ENCODE data around the gene NRDE2. TPM values are rescaled to one million over a fixed set of nuclear protein-coding genes. Genes with fewer than 3 reads are reported as not detected.

Gene NRDE2
- polyA plus RNA-seq, 4 donors: 11.2 to 20.0 (median 16.3) TPM

- no peaks in the 10 kb centered on the region for H3K27me3 ChIP-seq (ENCODE audit: control insufficient read depth in 3 of 3, insufficient read depth in 3 of 3, low read length in 3 of 3)
- WGBS, 3 donors: 87 to 93% (median 89%) methylated on average over 2 of the region's 2 CpGs
- peak overlapping the region in 1 of 3 donors; percentile 49 for H3K27ac ChIP-seq (ENCODE audit: low read depth in 1 of 3, low read length in 2 of 3)
- no peak overlapping the region for H3K4me3 ChIP-seq (ENCODE audit: low read depth in 1 of 3, low read length in 3 of 3)
- peaks cover 0 to 40% (median 7%) of the 10 kb centered on the region in 3 donors for H3K4me1 ChIP-seq (ENCODE audit: control insufficient read depth in 3 of 3, insufficient read depth in 2 of 3, low read depth in 1 of 3, low read length in 2 of 3)
- H3K36me3 ChIP-seq (ENCODE audit: control insufficient read depth in 3 of 3, insufficient read depth in 2 of 3, low read depth in 1 of 3, low read length in 3 of 3): peaks cover 4 to 40% (median 6%) of the 10 kb centered on the region in 3 donors
- FAIRE-seq (no peak), DNase-seq (no peak)
- H3K9me3 ChIP-seq (ENCODE audit: control insufficient read depth in 2 of 2, insufficient read depth in 1 of 2, low read depth in 1 of 2, low read length in 1 of 2): no peaks in the 10 kb centered on the region
Measured at GRCh38 chr14:90300611-90301047, 31.1 kb downstream of the NRDE2 start.

DNA sequence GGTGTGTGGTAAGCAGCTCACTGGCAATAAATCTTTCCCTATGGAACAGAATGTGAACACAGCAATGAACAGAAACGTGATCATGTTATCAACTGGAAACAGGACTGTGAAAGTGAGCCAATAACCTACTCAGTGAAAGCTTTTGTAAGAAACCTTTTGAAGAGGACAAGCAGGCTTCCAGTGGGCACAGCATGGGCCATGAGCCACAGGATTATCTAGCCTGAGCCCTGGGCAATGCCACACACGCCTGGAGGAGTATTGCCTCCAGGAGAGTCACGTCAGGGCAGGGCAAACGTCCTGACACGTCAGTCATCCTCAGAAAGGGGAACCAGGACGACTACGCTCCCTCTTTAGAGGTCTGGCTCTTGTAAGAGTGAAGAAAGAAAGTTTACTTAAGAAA is 32.3 kb downstream of the NRDE2 start:
- DNase-seq: no peak
- peaks cover 0 to 28% (median 7%) of the 10 kb centered on the region in 3 donors for H3K4me1 ChIP-seq (ENCODE audit: control insufficient read depth in 3 of 3, insufficient read depth in 2 of 3, low read depth in 1 of 3, low read length in 2 of 3)
- H3K4me3 ChIP-seq (ENCODE audit: low read depth in 1 of 3, low read length in 3 of 3): no peak overlapping the region
- H3K36me3 ChIP-seq (ENCODE audit: control insufficient read depth in 3 of 3, insufficient read depth in 2 of 3, low read depth in 1 of 3, low read length in 3 of 3): peaks cover 4 to 40% (median 9%) of the 10 kb centered on the region in 3 donors
- no peak overlapping the region for H3K27ac ChIP-seq (ENCODE audit: low read depth in 1 of 3, low read length in 2 of 3)
- no peaks in the 10 kb centered on the region for H3K9me3 ChIP-seq (ENCODE audit: control insufficient read depth in 2 of 2, insufficient read depth in 1 of 2, low read depth in 1 of 2, low read length in 1 of 2)
- no peak for FAIRE-seq
- H3K27me3 ChIP-seq (ENCODE audit: control insufficient read depth in 3 of 3, insufficient read depth in 3 of 3, low read length in 3 of 3): no peaks in the 10 kb centered on the region
- 70 to 82% (median 80%) methylated on average over 7 of the region's 7 CpGs for WGBS, 3 donors

DNA sequence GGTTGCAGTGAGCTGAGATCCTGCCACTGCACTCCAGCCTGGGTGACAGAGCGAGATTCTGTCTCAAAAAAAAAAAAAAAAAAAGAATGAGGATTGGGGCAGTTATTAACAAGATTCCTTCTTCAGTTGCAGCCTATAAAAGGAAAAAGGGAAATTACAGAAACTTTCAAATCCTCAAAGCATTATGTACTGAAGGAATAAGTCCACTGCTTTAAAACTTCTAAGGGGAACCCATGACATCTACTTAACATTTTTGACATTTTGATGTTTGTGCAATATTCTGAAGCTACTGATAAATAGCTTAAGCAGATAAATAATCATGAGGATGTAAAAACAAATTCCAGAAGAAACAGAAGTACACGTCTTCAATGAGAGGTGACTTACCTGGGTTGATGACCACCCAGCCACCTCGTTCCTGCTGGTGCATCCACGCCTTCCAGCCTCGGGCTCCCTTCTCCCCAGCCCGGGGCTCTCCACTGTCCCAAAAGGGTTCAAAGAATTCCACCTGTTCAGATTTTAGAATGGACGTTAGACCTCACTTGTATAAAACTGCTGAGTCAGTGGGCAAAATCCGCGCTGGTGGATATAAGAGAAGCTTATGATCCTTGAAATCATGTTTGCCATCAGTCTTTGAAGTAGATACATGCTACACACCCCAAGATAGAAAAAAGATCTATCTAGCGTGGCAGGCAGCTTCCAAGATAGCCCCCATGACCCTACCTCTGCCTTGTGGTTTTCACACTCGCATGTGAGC is 33.7 kb downstream of the NRDE2 start:
- no peak for FAIRE-seq
- Histone ChIP-seq H3K4me1 (ENCODE audit: control insufficient read depth in 3 of 3, insufficient read depth in 2 of 3, low read depth in 1 of 3, low read length in 2 of 3) (peaks cover 0 to 17% (median 7%) of the 10 kb centered on the region in 3 donors), H3K27ac (ENCODE audit: low read depth in 1 of 3, low read length in 2 of 3) (no peak overlapping the region), H3K9me3 (ENCODE audit: control insufficient read depth in 2 of 2, insufficient read depth in 1 of 2, low read depth in 1 of 2, low read length in 1 of 2) (no peaks in the 10 kb centered on the region), H3K4me3 (ENCODE audit: low read depth in 1 of 3, low read length in 3 of 3) (no peak overlapping the region), H3K36me3 (ENCODE audit: control insufficient read depth in 3 of 3, insufficient read depth in 2 of 3, low read depth in 1 of 3, low read length in 3 of 3) (peaks cover 4 to 42% (median 8%) of the 10 kb centered on the region in 3 donors), H3K27me3 (ENCODE audit: control insufficient read depth in 3 of 3, insufficient read depth in 3 of 3, low read length in 3 of 3) (no peaks in the 10 kb centered on the region)
- no peak for DNase-seq
- 73 to 83% (median 81%) methylated on average over 11 of the region's 11 CpGs for WGBS, 3 donors

DNA sequence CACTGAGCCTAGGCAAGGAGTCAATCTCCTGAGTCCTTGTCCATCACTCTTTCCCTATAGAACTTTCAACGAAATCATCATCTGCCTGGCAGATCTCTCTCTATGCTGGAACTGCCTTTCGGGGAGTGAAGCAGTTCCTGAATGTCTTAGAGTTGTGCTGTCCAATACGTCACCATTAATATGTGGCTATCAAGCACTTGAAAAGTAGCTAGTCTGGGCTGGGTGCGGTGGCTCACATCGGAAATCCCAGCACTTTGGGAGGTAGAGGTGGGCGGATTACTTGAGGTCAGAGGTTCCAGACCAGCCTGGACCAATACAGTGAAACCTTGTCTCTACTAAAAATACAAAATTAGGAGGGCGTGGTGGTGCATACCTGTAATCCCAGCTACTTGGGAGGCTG is 35.1 kb downstream of the NRDE2 start:
- FAIRE-seq: no peak
- Histone ChIP-seq H3K27me3 (ENCODE audit: control insufficient read depth in 3 of 3, insufficient read depth in 3 of 3, low read length in 3 of 3) (no peaks in the 10 kb centered on the region), H3K36me3 (ENCODE audit: control insufficient read depth in 3 of 3, insufficient read depth in 2 of 3, low read depth in 1 of 3, low read length in 3 of 3) (peaks cover 5 to 50% (median 13%) of the 10 kb centered on the region in 3 donors), H3K27ac (ENCODE audit: low read depth in 1 of 3, low read length in 2 of 3) (no peak overlapping the region), H3K9me3 (ENCODE audit: control insufficient read depth in 2 of 2, insufficient read depth in 1 of 2, low read depth in 1 of 2, low read length in 1 of 2) (no peaks in the 10 kb centered on the region), H3K4me3 (ENCODE audit: low read depth in 1 of 3, low read length in 3 of 3) (no peak overlapping the region), H3K4me1 (ENCODE audit: control insufficient read depth in 3 of 3, insufficient read depth in 2 of 3, low read depth in 1 of 3, low read length in 2 of 3) (peaks cover 0 to 4% (median 0%) of the 10 kb centered on the region in 3 donors)
- WGBS, 3 donors: 94 to 95% (median 95%) methylated on average over 7 of the region's 7 CpGs
- DNase-seq: no peak

DNA sequence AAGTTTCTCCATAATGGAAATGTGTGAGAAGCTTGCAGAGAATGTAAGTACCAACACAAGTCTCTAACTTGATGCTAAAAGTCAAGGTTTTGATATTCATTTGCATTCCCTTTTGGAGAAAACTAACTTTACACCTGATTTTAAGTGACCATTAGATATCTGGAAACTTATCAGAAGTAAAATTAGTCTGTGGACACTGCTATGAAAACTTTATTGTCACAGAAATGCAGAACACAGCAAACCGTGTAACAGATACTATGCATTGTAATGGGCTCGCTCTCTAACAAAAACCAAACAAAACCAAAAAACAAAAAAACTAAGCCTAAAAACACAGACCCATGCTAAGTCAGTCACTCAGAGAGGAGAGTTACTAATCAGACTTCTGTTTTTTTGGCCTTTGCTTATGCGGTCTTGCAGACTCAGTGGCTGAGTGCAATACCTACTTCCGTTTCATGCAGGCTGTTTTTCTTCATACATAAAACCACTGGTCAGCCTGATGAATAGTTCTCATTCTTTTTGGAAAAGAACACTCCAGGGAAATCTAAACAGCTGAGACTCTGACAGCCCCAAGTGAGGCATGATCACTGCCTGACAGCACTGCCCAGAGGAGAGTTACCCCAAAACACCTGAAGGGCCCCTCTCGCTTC is 35.7 kb downstream of the NRDE2 start:
- Histone ChIP-seq H3K4me3 (ENCODE audit: low read depth in 1 of 3, low read length in 3 of 3) (no peak overlapping the region), H3K27ac (ENCODE audit: low read depth in 1 of 3, low read length in 2 of 3) (no peak overlapping the region), H3K36me3 (ENCODE audit: control insufficient read depth in 3 of 3, insufficient read depth in 2 of 3, low read depth in 1 of 3, low read length in 3 of 3) (peaks cover 7 to 52% (median 13%) of the 10 kb centered on the region in 3 donors), H3K4me1 (ENCODE audit: control insufficient read depth in 3 of 3, insufficient read depth in 2 of 3, low read depth in 1 of 3, low read length in 2 of 3) (peaks cover 0 to 1% (median 0%) of the 10 kb centered on the region in 3 donors), H3K27me3 (ENCODE audit: control insufficient read depth in 3 of 3, insufficient read depth in 3 of 3, low read length in 3 of 3) (no peaks in the 10 kb centered on the region), H3K9me3 (ENCODE audit: control insufficient read depth in 2 of 2, insufficient read depth in 1 of 2, low read depth in 1 of 2, low read length in 1 of 2) (no peaks in the 10 kb centered on the region)
- FAIRE-seq (no peak), DNase-seq (no peak)
- WGBS, 3 donors: 85 to 94% (median 91%) methylated on average over 5 of the region's 5 CpGs

- H3K36me3 ChIP-seq (ENCODE audit: control insufficient read depth in 3 of 3, insufficient read depth in 2 of 3, low read depth in 1 of 3, low read length in 3 of 3): peaks cover 12 to 55% (median 20%) of the 10 kb centered on the region in 3 donors
Measured at GRCh38 chr14:90294872-90295271, 36.9 kb downstream of the NRDE2 start.

DNA sequence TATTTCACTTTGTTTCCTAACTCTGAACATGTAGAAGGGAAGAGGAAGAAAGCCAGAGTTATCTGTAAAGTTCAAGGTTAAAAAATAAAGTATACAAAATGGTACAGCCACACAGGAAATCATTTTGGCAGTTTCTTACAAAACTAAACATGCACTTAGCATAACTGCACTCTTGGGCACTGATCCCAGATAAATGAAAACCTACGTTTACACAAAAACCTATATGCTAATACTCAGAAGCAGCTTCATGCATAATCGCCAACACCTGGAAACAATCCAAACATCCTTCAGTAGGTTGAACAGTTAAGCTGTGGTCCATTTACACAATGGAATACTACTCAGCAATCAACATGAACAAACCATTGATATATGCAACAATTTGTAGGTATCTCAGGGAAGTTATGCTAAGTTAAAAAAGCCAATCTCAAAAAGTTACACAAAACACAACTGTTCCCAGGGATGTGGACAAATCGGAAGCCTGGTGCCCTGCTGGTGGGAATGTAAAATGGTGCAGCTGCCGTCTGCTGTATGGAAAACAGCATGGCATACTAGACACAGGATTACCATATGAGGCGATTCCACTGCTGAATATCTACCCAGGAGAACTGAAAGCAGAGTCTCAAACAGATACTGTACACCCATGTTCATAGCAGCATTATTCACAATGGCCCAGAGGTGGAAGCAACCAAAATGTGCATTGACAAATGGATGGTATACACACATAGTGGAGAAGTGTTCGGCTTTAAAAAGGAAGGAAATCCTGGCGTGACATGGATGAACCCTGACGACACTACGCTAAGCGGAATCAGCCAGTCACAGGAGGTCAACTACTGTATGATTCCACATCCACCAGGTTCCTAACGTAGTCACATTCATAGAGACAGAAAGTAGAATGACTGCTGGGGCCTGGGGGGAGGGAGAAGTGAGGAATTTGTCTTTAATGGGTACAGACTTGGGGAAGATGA is 37.7 kb downstream of the NRDE2 start:
- no peaks in the 10 kb centered on the region for H3K27me3 ChIP-seq (ENCODE audit: control insufficient read depth in 3 of 3, insufficient read depth in 3 of 3, low read length in 3 of 3)
- no peak overlapping the region for H3K27ac ChIP-seq (ENCODE audit: low read depth in 1 of 3, low read length in 2 of 3)
- H3K9me3 ChIP-seq (ENCODE audit: control insufficient read depth in 2 of 2, insufficient read depth in 1 of 2, low read depth in 1 of 2, low read length in 1 of 2): no peaks in the 10 kb centered on the region
- H3K4me3 ChIP-seq (ENCODE audit: low read depth in 1 of 3, low read length in 3 of 3): no peak overlapping the region
- peaks cover 0 to 3% (median 0%) of the 10 kb centered on the region in 3 donors for H3K4me1 ChIP-seq (ENCODE audit: control insufficient read depth in 3 of 3, insufficient read depth in 2 of 3, low read depth in 1 of 3, low read length in 2 of 3)
- H3K36me3 ChIP-seq (ENCODE audit: control insufficient read depth in 3 of 3, insufficient read depth in 2 of 3, low read depth in 1 of 3, low read length in 3 of 3): peaks cover 13 to 53% (median 20%) of the 10 kb centered on the region in 3 donors
- FAIRE-seq (no peak), DNase-seq (no peak)
- 92 to 93% (median 93%) methylated on average over 11 of the region's 11 CpGs for WGBS, 3 donors

More at GRCh38 chr14:90294872-90295271, 36.9 kb downstream of the NRDE2 start:
- H3K4me1 ChIP-seq (ENCODE audit: control insufficient read depth in 3 of 3, insufficient read depth in 2 of 3, low read depth in 1 of 3, low read length in 2 of 3): no peaks in the 10 kb centered on the region
- DNase-seq (no peak), FAIRE-seq (no peak)
- no peaks in the 10 kb centered on the region for H3K27me3 ChIP-seq (ENCODE audit: control insufficient read depth in 3 of 3, insufficient read depth in 3 of 3, low read length in 3 of 3)
- 72 to 73% (median 72%) methylated on average over 2 of the region's 2 CpGs for WGBS, 3 donors
- H3K27ac ChIP-seq (ENCODE audit: low read depth in 1 of 3, low read length in 2 of 3): no peak overlapping the region
- H3K4me3 ChIP-seq (ENCODE audit: low read depth in 1 of 3, low read length in 3 of 3): no peak overlapping the region
- no peaks in the 10 kb centered on the region for H3K9me3 ChIP-seq (ENCODE audit: control insufficient read depth in 2 of 2, insufficient read depth in 1 of 2, low read depth in 1 of 2, low read length in 1 of 2)

DNA sequence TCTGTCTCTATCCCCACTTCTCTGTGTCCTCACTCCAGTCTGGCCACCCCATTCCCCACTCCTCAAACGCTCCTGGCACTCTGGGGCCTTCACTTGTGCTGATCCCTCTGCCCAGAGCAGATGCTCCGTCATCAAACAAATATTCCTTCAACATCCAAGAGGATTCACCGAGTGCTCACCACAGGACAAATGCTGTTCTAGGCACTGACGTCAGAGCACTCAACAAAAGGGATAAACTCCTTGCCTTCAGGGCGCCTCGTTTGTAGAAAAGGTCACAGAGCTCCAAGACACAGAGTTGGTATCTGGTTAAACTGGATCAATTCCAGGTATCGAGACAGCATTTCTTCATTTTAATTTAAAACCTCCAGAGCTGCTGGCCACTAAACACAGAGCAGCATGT is 40.0 kb downstream of the NRDE2 start:
- peaks cover 0 to 12% (median 0%) of the 10 kb centered on the region in 3 donors for H3K4me1 ChIP-seq (ENCODE audit: control insufficient read depth in 3 of 3, insufficient read depth in 2 of 3, low read depth in 1 of 3, low read length in 2 of 3)
- WGBS, 3 donors: 87 to 91% (median 90%) methylated on average over 7 of the region's 7 CpGs
- H3K9me3 ChIP-seq (ENCODE audit: control insufficient read depth in 2 of 2, insufficient read depth in 1 of 2, low read depth in 1 of 2, low read length in 1 of 2): no peaks in the 10 kb centered on the region
- H3K27me3 ChIP-seq (ENCODE audit: control insufficient read depth in 3 of 3, insufficient read depth in 3 of 3, low read length in 3 of 3): no peaks in the 10 kb centered on the region
- H3K4me3 ChIP-seq (ENCODE audit: low read depth in 1 of 3, low read length in 3 of 3): no peak overlapping the region
- FAIRE-seq: no peak
- peaks cover 21 to 56% (median 24%) of the 10 kb centered on the region in 3 donors for H3K36me3 ChIP-seq (ENCODE audit: control insufficient read depth in 3 of 3, insufficient read depth in 2 of 3, low read depth in 1 of 3, low read length in 3 of 3)
- H3K27ac ChIP-seq (ENCODE audit: low read depth in 1 of 3, low read length in 2 of 3): no peak overlapping the region
- no peak for DNase-seq
